Neural cell (in vitro differentiated cells): ENCODE measurements around the gene INTS4. TPM values are rescaled to one million over a fixed set of nuclear protein-coding genes. Genes with fewer than 3 reads are reported as not detected.
"Not testable (repeated sequence)": the region's sequence is repeated elsewhere in the genome, so short reads cannot be mapped to it uniquely, and the experiment has no call there.

ENCODE experiments used
- H2AFZ ChIP-seq: fragments of 200-600, 300-800 bp; sonication (generic), shearing (Covaris generic); 2 replicates; pipeline ENCODE4 v1.6.0; 2014; ENCODE audit warnings: low read depth, mild to moderate bottlenecking, antibody characterized with exemption, low read length, moderate library complexity
- H3F3A ChIP-seq: fragments of 200-600 bp; shearing (Covaris generic); 2 replicates; pipeline ENCODE4 v1.6.1; 2016; ENCODE audit warnings: mild to moderate bottlenecking, moderate library complexity, mixed read lengths, antibody characterized with exemption, low read length; ENCODE audit not compliant: insufficient read depth, poor library complexity, severe bottlenecking
- H3K27ac ChIP-seq: fragments of 200-600, 300-800 bp; sonication (generic), shearing (Covaris generic); 2 replicates; pipeline ENCODE4 v1.5.1; 2014; ENCODE audit warnings: mild to moderate bottlenecking, low read length, moderate library complexity
- H3K27me3 ChIP-seq: fragments of 300-800, 200-600 bp; sonication (generic), shearing (Covaris generic); 2 replicates; pipeline ENCODE4 v1.6.0; 2014; ENCODE audit warnings: mild to moderate bottlenecking, low read depth, low read length, moderate library complexity; ENCODE audit not compliant: insufficient read depth
- H3K36me3 ChIP-seq: fragments of 300-800, 200-600 bp; sonication (generic), shearing (Covaris generic); 2 replicates; pipeline ENCODE4 v1.5.1; 2014; ENCODE audit warnings: mild to moderate bottlenecking, antibody characterized with exemption, low read length, moderate library complexity; ENCODE audit not compliant: insufficient read depth
- H3K4me2 ChIP-seq: fragments of 300-800, 200-600 bp; sonication (generic), shearing (Covaris generic); 2 replicates; pipeline ENCODE4 v1.6.0; 2014; ENCODE audit warnings: mild to moderate bottlenecking, low read length
- H3K4me3 ChIP-seq: fragments of 300-800, 200-600 bp; sonication (generic), shearing (Covaris generic); 2 replicates; pipeline ENCODE4 v1.5.1; 2014; ENCODE audit warnings: mild to moderate bottlenecking, low read length, moderate library complexity
- H3K79me2 ChIP-seq: fragments of 200-600 bp; shearing (Covaris generic); replicated peaks from 2 replicates; pipeline ENCODE4 v1.6.0; 2014; ENCODE audit warnings: mild to moderate bottlenecking, low read length, moderate library complexity; ENCODE audit not compliant: insufficient read depth
- H3K9ac ChIP-seq: fragments of 300-800, 200-600 bp; sonication (generic), shearing (Covaris generic); 2 replicates; pipeline ENCODE4 v1.6.1; 2016; ENCODE audit warnings: mild to moderate bottlenecking, low read length, mixed read lengths
- H3K9me2 ChIP-seq: fragments of 200-600 bp; shearing (Covaris generic); 2 replicates; pipeline ENCODE4 v1.6.1; 2016; ENCODE audit warnings: mild to moderate bottlenecking, low read length, mixed read lengths; ENCODE audit not compliant: insufficient read depth
- H3K9me3 ChIP-seq: fragments of 200-600, 300-800 bp; sonication (generic), shearing (Covaris generic); 2 replicates; pipeline ENCODE4 v1.6.1; 2016; ENCODE audit warnings: mild to moderate bottlenecking, mixed run types, low read length, moderate library complexity, mixed read lengths
- H4K20me1 ChIP-seq: fragments of 200-600 bp; shearing (Covaris generic); 2 replicates; pipeline ENCODE4 v1.6.1; 2016; ENCODE audit warnings: mild to moderate bottlenecking, mixed run types; ENCODE audit not compliant: insufficient read depth
- polyA plus RNA-seq: library from polyadenylated mRNA; depleted of rRNA; stranded (reverse); fragments of >200 nt; gene quantifications from 2 replicates; pipeline ENCODE4 v1.2.3, GENCODE V29; 2014

The INTS4 gene
- polyA plus RNA-seq, 1 donor from 2014 or later, result 34.5 TPM

DNA sequence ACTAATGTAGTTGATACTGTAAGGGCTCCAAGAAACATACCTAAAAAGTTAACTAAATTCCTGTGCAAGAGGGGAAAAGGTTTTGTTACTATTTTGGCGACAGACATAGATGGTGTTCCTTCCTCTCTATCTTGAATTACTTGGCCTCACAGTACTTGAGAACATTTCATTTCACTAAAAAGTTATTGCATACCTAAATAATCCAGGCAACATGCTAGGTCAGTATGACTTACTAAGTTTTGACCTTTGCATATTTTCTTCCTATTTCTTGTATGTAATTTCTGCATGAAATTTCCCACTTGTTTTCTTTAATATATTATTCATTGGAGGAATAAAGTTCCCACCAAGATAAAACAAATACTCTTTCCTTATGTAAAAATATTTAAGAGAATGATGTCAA is 99.5 kb downstream of the INTS4 start:
- not testable (repeated sequence) for H3K79me2 ChIP-seq, H3K27me3 ChIP-seq, H3K9ac ChIP-seq, H2AFZ ChIP-seq, H3K9me2 ChIP-seq, H3K36me3 ChIP-seq, H3F3A ChIP-seq, H3K27ac ChIP-seq, H3K9me3 ChIP-seq, H4K20me1 ChIP-seq, H3K4me2 ChIP-seq, H3K4me3 ChIP-seq

DNA sequence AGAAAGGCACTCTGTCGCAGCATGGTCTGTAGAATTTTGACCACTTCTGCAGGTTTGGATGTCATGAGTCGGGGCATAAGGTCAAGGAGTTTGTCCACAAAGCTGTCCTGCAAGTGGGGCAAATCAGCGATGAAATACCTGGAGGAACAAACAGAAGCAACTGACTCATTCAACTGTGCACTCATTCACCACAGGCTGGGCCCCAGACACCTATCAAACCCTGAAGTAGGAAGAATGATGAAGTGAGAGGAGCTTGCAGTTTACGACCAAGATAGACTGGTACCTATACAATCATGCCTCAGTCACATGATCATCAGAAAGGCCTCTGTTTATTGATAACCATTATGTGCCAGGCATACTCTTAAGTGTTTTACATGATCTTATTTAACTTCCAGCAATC is 102.8 kb downstream of the INTS4 start:
- not testable (repeated sequence) for H3F3A ChIP-seq, H3K9me2 ChIP-seq, H3K9me3 ChIP-seq, H4K20me1 ChIP-seq, H3K27me3 ChIP-seq, H3K4me3 ChIP-seq, H3K9ac ChIP-seq, H3K27ac ChIP-seq, H3K79me2 ChIP-seq, H3K36me3 ChIP-seq, H3K4me2 ChIP-seq, H2AFZ ChIP-seq

DNA sequence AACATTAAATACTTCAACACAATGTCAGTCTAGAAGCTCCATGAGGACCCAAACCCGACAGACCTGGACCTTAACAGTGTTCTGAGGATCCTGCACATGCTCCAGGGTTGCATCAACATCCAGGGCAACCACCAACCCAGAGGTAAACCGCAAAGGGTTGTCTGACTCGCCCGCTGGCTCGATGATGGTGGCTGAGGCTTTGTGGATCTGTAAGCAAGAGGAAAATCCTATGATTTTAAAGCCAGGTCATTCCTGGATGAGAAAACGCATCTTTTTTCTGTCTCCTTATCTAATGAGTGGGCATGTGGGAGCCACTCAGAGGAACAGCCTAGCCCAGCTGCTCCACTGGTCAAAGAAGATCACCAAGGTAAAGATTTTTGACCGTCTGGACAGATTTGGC is 103.2 kb downstream of the INTS4 start:
- H4K20me1 ChIP-seq, H3K4me3 ChIP-seq, H3K9me2 ChIP-seq, H3K4me2 ChIP-seq, H3K36me3 ChIP-seq, H3K27me3 ChIP-seq, H3K27ac ChIP-seq, H2AFZ ChIP-seq, H3K9ac ChIP-seq, H3K9me3 ChIP-seq, H3K79me2 ChIP-seq, H3F3A ChIP-seq: not testable (repeated sequence)

DNA sequence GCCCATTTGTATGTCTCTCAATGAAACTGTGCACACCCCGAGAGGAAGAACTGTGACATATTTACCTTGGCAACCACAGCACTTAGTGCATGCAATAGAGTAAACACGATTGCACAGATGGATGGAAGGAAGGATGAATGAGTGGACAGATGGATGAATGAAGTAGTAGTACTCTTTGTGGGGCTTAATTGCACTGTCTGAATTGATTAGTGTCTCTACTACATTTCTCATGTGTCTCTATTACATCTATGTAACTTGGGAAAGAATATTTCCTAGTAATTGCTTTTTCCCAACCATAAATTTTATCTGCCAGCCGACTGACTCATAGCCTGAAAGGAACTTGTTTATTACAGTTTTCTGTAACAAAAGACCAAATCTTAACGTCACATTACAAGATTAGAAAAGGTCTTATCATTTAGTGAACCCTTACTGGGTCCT is 103.8 kb downstream of the INTS4 start:
- not testable (repeated sequence) for H3K27ac ChIP-seq, H3F3A ChIP-seq, H3K4me2 ChIP-seq, H3K9me2 ChIP-seq, H4K20me1 ChIP-seq, H2AFZ ChIP-seq, H3K9me3 ChIP-seq, H3K9ac ChIP-seq, H3K4me3 ChIP-seq, H3K36me3 ChIP-seq, H3K27me3 ChIP-seq, H3K79me2 ChIP-seq

DNA sequence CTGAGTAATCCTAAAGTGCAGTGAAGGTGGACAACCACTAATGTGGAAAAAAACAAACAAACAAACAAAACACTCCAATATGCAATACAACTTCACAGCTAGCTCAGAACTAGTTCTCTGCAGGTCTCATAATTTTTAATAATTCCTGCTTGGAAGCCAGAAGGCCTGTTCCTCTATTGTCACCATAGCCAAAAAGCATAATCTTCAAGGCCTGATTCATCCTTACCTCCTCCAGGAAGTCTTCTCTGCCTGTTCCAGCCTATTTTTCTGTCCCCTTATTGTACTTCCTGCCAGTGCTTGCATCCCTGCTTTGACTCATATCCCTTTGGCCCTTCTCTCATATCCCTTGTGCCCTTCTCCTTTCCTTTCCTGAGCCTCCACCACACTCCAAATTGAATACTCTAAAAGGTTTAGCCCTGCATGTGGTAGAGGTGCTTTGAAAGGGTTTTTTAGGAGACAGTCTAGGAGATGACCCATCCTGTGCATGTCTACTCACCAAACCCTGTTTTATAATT is 104.3 kb downstream of the INTS4 start:
- H3K9ac ChIP-seq, H3K79me2 ChIP-seq, H3F3A ChIP-seq, H3K9me3 ChIP-seq, H3K36me3 ChIP-seq, H3K4me3 ChIP-seq, H3K4me2 ChIP-seq, H3K27me3 ChIP-seq, H3K27ac ChIP-seq, H3K9me2 ChIP-seq, H2AFZ ChIP-seq, H4K20me1 ChIP-seq: not testable (repeated sequence)

DNA sequence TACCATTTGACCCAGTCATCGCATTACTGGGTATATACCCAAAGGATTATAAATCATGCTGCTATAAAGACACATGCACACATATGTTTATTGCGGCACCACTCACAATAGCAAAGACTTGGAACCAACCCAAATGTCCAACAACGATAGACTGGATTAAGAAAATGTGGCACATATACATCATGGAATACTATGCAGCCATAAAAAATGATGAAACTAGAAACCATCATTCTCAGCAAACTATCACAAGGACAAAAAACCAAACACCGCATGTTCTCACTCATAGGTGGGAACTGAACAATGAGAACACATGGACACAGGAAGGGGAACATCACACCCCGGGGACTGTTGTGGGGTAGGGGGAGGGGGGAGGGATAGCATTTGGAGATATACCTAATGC is 105.4 kb downstream of the INTS4 start:
- not testable (repeated sequence) for H3K4me2 ChIP-seq, H3K9me3 ChIP-seq, H3K27me3 ChIP-seq, H3K36me3 ChIP-seq, H3F3A ChIP-seq, H4K20me1 ChIP-seq, H3K27ac ChIP-seq, H3K9me2 ChIP-seq, H3K79me2 ChIP-seq, H3K4me3 ChIP-seq, H3K9ac ChIP-seq, H2AFZ ChIP-seq
